GM13977 (cell line): ENCODE results near the gene URB1.

ENCODE experiments used
- DNase-seq: peaks from one replicate; pipeline ENCODE4 v3.0.0; 2012; ENCODE audit warnings: low spot score
- in situ Hi-C: fragments of 300-500 bp; cut with MboI; formaldehyde crosslinking; loops from one replicate; pipeline ENCODE4 v1.12.0; 2022; ENCODE audit warnings: low sequenced_read_pairs, low pct_unique_long_range_greater_than_20kb, mixed read lengths, inconsistent platforms; ENCODE audit not compliant: unreplicated experiment
- TF ChIP-seq, protein P1 (sequence below): IDR thresholded peaks from 2 replicates; pipeline ENCODE4 v1.5.1; 2012; ENCODE audit warnings: mild to moderate bottlenecking, control low read depth; ENCODE audit not compliant: insufficient read depth; ENCODE audit errors: extremely low read depth, missing control alignments

Gene URB1

GRCh38 chr21:32337206-32337605, 55.6 kb downstream of the URB1 start:
- in situ Hi-C loops = no loop called here
- DNase-seq = no peak
- TF ChIP-seq, protein P1, sequence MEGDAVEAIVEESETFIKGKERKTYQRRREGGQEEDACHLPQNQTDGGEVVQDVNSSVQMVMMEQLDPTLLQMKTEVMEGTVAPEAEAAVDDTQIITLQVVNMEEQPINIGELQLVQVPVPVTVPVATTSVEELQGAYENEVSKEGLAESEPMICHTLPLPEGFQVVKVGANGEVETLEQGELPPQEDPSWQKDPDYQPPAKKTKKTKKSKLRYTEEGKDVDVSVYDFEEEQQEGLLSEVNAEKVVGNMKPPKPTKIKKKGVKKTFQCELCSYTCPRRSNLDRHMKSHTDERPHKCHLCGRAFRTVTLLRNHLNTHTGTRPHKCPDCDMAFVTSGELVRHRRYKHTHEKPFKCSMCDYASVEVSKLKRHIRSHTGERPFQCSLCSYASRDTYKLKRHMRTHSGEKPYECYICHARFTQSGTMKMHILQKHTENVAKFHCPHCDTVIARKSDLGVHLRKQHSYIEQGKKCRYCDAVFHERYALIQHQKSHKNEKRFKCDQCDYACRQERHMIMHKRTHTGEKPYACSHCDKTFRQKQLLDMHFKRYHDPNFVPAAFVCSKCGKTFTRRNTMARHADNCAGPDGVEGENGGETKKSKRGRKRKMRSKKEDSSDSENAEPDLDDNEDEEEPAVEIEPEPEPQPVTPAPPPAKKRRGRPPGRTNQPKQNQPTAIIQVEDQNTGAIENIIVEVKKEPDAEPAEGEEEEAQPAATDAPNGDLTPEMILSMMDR = no peak

DNA sequence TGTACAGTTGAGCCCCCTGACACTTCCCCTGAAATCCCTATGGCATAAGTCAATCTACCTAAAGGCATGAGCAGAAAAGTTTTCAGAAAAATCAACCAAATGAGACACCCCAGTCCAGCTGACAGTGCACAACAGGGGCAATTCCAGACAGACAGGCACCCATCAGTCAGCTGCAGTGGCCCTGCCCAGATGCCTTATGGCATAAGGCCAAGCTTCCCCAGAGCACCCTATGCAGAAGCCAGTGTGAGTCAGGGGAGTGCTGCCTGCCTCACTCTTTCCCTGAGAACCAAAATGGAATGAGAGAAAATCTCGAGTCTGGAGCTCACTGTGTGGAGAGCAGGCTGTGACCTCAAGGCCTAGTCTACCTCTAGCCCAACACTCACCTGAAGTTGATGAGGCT, 56.1 kb downstream of the URB1 start:
- TF ChIP-seq, protein P1 = no peak
- in situ Hi-C loops = no loop called here
- no peak for DNase-seq

DNA sequence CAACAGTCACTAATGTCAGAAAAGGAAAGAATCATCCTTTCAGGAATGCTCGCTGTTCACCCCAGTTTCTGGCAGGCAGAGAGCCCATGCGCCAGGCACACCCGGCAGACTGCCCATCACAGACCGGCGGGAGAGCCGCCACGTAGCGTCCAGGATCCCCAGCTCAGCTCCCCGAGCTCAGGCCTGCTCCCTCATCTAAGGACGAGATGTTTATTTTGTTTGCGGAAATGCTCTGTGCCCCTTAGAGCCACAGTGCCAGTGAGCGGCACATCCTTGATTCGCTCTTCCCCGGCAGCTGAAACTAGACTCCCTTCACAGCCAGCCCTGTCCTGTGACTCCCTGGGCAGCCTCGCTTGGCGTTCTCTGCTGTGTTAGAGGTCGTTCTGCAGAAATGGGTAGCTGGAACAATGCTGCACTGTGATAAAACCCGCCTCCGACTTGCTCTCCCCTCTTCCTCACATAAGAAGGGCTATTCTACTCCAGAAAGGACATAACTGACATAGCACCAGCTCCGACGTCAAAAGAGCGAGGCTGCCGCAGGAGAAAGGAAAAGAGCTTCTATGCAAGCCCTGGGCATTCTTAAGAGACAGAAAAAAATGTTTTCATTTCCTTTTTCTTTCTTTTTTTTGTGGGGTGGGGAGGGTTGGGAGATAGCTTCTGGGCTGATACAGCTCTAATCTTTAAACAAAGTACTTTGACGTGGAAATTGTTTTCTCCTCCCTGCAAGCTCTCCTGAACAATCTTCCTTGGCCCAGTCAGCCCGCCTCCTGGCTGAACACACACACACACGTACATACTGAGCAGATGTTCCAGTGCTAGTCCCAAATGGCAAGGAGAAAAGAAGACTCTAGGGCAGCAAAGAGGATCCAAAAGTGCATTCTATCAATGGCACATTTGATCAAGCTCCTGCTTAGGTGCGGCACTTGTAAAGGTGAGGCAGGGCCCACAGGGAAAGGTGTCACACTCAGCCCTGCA, 56.9 kb downstream of the URB1 start:
- TF ChIP-seq, protein P1 = no peak
- DNase-seq = no peak
- in situ Hi-C loops = no loop called here

DNA sequence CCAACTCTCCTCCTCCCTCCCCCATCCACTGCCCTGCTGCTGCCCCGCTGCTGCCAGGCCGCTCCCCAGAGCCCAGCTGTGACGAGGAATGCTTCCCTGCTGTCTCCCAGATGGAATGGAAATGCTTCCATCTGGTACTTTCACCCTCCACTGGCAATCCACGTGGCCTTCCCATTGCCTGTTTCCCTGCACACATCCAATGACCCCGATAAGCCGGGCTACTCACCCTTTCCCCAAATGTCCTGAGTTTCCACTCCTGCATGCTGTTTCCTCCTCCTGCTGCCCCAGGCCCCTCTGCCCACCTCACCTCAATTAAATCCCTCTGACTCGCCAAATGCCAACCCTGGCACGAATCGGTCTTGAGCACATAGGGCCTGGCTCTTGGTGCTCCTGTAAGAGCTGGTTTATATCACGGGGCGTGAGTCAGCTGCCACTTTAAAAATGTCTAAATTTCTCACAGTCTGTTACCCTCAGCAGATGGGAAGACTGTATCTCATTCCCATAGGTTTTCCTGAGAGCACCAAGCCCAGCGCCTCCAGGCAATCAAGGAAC, 57.8 kb downstream of the URB1 start:
- in situ Hi-C loops = no loop called here
- DNase-seq = no peak
- TF ChIP-seq, protein P1 = no peak

- in situ Hi-C loops = no loop called here
- TF ChIP-seq, protein P1 = no peak
- no peak for DNase-seq
Measured at GRCh38 chr21:32333953-32334673, 58.7 kb downstream of the URB1 start.

DNA sequence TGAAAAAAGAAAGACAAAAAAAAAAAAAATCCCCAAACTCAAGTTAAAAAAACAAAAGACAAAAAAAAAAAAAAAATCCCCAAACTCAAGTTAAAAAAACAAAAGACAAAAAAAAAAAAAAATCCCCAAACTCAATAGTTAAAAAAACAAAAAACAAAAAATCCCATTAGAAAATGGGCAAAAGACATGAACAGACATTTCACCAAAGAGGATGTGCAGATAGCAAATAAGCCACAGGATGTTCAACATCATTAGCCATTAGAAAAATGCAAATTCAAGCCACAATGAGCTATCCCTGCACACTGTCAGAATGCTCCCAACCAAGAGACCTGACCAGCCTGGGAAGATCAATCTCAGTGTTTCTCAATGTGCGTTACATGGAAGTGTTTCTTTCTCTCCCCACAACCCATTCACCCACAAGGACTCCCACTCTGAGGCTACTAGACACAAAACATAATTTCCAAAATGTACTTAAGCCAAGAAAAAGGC, 60.3 kb downstream of the URB1 start:
- DNase-seq = no peak
- in situ Hi-C loops = no loop called here
- TF ChIP-seq, protein P1 = no peak
